GM19239 (cell line): ENCODE measurements around the gene RGPD8.
"Not testable (repeated sequence)": the region's sequence is repeated elsewhere in the genome, so short reads cannot be mapped to it uniquely, and the experiment has no call there.

ENCODE experiments used
- DNase-seq: peaks from one replicate; pipeline ENCODE4 v3.0.0; 2011; ENCODE audit warnings: low spot score; ENCODE audit not compliant: insufficient read length
- FAIRE-seq: peaks from 2 replicates; lab custom pipeline; 2011; peaks lifted over from hg19 to GRCh38; lab: Jason Lieb, UNC

Gene RGPD8

DNA sequence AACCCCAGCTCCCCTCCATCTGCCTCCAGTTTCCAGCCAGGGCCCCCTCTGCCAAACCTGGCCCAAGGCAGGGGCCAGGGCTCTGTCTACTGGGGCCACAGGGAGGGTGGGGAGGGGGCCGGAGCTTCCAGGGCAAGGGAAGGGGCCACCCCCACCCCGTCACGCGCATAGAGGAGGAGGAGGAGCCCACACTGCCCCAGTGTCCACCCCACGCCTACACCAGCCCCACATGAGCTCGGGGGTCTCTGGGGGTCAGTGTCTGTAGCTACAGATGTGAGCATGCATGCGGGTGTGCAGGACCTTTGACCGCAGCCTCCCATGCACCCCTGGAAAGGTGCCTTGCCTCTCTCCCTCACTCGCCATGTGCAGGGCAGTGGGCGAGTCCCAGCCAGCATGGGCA is 3.5 kb upstream of the RGPD8 start:
- not testable (repeated sequence) for FAIRE-seq, DNase-seq

DNA sequence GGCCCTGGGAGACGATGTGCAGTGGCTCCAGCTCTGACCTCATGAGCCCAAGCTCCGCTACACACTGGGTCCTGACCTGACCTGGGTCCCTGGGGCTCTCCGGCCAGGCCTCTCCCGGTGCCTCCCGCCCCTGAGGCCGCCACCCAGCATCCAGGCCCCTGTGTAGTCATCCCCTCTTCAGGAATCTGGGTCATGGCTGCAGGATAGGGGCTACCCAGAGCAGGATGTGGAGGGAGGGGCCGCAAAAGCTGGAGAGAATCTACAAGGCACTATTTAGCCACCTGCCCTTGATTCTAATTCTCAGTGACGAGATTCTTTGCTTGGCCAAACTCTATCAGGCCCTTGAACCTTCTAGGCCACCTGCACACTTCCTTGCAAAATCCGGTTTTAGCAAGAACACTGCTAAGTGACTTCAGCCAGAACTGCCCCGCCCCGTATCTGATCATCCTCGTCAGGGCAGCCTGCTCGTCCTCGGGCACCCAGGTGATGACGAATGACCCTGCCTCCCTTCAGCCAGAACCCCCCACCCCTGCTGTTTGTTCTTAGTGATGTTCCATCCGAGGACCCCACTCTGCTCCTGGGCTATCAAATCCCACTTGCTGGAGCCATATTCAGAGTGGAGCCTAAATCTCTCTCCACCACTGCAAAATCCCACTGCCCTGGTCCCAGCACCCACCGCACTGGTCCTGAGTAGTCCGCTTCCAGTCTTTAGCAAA is 2.4 kb upstream of the RGPD8 start:
- FAIRE-seq, DNase-seq: not testable (repeated sequence)

GRCh38 chr2:112434890-112435715 is 1.7 kb upstream of the RGPD8 start:
- not testable (repeated sequence) for FAIRE-seq, DNase-seq

GRCh38 chr2:112433932-112434730 is 686 bp upstream of the RGPD8 start:
- FAIRE-seq (no peak), DNase-seq (no peak)

GRCh38 chr2:112432735-112433479 is 538 bp downstream of the RGPD8 start:
- DNase-seq, FAIRE-seq: not testable (repeated sequence)

GRCh38 chr2:112432390-112432734 is 1.1 kb downstream of the RGPD8 start:
- FAIRE-seq, DNase-seq: not testable (repeated sequence)

GRCh38 chr2:112431587-112432295 is 1.7 kb downstream of the RGPD8 start:
- not testable (repeated sequence) for DNase-seq, FAIRE-seq

- DNase-seq, FAIRE-seq: not testable (repeated sequence)
These were observed 8.9 kb downstream of the RGPD8 start for GRCh38 chr2:112424553-112424952.

DNA sequence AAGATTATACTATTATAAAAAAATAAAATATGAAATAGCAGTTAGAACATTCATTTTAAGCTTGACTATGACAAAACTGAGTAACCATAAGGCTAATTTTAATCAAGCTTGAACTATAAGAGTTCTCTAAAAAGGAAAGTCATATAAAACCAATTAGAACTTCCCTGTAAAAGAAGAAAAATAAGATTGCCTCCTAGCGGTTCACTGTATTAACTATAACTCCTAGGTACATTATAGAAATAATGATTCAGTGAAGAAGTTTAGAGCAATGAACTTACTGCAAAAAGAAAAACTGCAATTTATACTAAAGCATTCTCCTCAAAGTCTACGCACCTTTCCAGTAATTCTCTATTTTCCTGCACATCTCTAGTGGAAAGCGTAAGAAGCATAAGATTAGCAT is 16.6 kb downstream of the RGPD8 start:
- FAIRE-seq, DNase-seq: not testable (repeated sequence)

DNA sequence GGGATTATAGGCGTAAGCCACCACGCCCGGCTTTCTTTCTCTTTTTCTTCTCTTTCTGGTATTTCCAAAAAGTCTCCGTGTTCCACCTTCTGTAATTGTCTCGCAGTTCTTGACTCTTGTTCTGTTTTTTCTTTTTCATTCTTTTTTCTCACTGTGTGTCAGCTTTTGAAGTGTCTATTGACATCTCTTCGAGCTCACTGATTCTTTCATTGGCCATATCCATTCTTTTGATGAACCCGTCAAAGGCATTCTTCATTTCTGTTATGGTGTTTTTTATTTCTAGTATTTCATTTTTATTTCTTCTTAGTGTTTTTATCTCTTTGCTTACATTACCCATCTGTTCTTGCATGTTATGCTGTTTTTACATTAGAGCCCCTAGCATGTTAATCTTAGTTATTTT is 73.4 kb downstream of the RGPD8 start:
- DNase-seq, FAIRE-seq: not testable (repeated sequence)

DNA sequence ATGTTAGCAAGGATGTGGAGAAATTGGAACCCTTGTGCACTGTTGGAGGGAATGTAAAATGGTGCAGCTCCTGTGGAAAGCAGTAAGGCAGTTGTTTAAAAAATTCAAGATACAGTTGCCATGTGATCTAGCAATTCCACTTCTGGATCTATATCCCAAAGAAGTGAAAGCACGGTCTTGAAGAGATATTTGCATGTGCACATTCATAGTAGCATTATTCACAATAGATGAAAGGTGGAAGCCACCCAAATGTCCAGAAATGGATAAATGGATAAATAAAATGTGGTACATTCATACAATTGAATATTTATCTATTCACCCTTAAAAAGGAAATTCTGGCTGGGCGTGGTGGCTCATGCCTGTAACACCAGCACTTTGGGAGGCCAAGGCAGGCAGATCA is 79.1 kb downstream of the RGPD8 start:
- not testable (repeated sequence) for DNase-seq, FAIRE-seq

DNA sequence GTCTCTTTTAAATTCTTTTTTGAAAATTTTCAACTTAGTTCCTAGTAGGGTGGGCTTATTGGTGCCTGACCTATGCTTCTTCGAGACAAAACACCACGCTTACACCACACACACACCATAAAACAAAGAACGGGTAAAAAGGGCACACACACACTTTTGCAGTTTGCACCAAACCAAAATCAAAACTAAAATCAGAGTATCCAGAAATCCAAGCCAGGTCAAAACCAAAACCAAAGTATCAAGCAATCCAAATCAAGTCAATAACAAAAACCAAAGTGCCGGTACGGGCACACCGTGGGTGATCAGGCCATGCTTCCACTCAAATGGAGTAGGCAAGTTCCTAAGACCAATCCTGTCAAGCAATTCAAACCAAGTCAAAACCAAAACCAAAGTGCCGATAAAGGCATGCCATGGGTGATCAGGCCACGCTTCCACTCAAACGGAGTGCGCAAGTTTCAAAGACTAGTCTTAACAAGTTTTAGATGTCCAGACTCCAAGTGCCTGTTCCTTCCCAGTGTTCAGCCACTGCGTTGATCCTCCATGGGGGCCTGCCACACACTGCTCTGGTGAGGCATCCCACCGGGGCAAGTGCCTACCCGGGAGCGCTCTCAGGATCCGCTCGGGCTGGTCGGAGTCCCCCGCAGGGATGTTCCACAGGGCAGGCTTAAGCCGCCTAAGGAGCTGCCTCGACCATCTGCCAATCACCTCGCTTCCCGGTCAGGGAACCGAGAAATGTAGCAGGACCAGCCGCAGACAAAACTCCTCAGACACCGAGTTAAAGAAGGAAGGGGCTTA is 80.4 kb downstream of the RGPD8 start:
- FAIRE-seq, DNase-seq: not testable (repeated sequence)

DNA sequence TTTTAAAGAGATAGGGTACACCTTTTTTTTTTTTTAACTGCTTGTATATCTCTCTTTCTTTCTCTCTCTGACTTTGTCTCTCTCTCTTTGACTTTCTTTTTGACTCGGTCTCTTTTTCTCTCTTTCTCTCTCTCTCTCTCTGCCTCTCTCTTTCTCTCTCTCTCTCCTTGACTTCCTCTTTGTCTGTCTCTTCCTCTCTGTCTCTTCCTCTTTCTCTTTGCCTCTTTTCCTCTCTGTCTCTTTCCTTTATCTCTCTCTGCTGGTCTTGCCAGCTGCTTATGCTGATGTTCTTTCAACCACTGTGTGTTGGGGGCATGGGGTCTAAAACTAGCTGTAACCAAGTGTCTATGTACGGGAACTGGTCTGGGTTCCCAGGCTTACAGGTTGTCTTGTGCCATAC is 81.2 kb downstream of the RGPD8 start:
- not testable (repeated sequence) for FAIRE-seq, DNase-seq

DNA sequence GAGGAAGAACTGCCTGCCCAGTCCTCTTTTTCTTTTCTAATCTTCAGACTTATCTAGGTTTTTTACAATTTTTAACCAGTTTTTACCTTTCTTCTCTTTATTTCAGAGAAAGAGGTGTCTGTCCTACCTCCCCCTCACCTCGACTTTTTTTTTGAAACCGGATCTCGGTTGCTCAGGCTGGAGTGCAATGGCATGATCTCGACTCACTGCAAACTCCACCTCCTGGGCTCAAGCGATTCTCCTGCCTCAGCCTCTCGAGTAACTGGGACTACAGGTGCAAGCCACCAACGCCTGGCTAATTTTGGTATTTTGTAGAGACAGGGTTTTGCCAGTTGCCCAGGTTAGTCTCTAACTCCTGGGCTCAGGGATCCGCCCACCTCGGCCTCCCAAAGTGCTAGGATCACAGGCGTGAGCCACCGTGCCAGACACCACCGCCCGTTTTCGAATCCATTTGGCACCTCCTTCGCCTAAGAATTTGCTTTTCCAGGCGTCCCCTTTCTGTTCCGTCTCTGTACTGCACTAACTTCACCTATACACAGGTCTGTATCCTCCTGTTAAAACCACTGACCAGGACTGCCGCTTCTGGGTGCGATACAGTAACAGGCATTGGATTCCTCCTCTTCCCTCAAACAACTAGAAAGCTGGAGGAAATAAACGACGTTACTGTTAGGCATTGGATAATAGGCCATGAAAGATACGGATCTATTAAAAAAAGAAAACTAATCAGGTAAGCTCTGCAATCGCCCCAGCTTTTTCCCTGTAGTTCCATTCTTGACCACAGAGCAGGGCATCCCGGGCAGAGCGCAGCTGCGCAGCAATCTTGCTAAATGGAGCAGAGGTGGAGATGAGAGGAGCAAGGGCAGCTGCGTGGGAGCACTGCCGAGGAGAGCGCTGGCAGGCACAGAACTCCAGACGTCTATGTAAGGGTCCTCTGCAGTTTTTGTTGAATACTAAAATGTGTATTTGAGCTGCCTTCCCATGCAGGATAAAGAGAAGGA is 88.1 kb downstream of the RGPD8 start:
- DNase-seq: no peak
- no peak for FAIRE-seq

- no peak for DNase-seq
- FAIRE-seq: no peak
These were observed 89.4 kb downstream of the RGPD8 start for GRCh38 chr2:112343827-112344585.

GRCh38 chr2:112342067-112342550 is 91.3 kb downstream of the RGPD8 start:
- DNase-seq (no peak), FAIRE-seq (no peak)
